HCT116 (cell line): ENCODE results near the gene INMT. TPM values are rescaled to one million over a fixed set of nuclear protein-coding genes. Genes with fewer than 3 reads are reported as not detected.

ENCODE experiments used
- ATAC-seq: fragments of 200-7000 bp; cut with Tn5 transposase; 2 replicates; pipeline ENCODE4 v1.9.1; 2020; ENCODE audit warnings: mild to moderate bottlenecking, moderate library complexity
- BruUV-seq: library from RNA; stranded (reverse); fragments of 400-500 nt; replicated peaks from 2 replicates; lab custom pipeline; 2021; lab: Mats Ljungman, UMichigan
- CTCF ChIA-PET: fragments of 300-600 bp; sonication (Branson Sonifier 250); formaldehyde crosslinking; loops from one replicate; lab custom pipeline; 2021; ENCODE audit warnings: antibody characterized with exemption; lab: Charles Lee
- POLR2A ChIA-PET: fragments of 300-600, 350-600 bp; sonication (Branson Sonifier 250); formaldehyde crosslinking; loops from one replicate; lab custom pipeline; 2021; ENCODE audit warnings: antibody characterized with exemption; lab: Charles Lee
- RAD21 ChIA-PET, 2 experiments: fragments of 300-600 bp; sonication (Branson Sonifier 250); formaldehyde crosslinking; loops; one replicate each; lab custom pipeline; 2023; ENCODE audit warnings: low total read pairs in 2 of 2; ENCODE audit not compliant: uncharacterized antibody in 2 of 2, unreplicated experiment in 2 of 2, low non-redundant PET in 1 of 2; lab: Charles Lee
- DNase-seq: peaks from one replicate; pipeline ENCODE4 v3.0.0-alpha.2; 2010; ENCODE audit warnings: low read depth, low spot score
- H2AFZ ChIP-seq: fragments of 200-600 bp; shearing (Covaris generic), sonication (generic); 2 replicates; pipeline ENCODE4 v1.6.1; 2017; ENCODE audit warnings: low read depth, mixed run types, mixed read lengths, antibody characterized with exemption, low read length; ENCODE audit not compliant: poor library complexity, severe bottlenecking
- H3K27ac ChIP-seq: 2 replicates; pipeline ENCODE4 v1.5.1; 2012; ENCODE audit warnings: low read depth, low read length
- H3K27me3 ChIP-seq: fragments of 200-600 bp; sonication (generic); 2 replicates; pipeline ENCODE4 v1.6.1; 2016; ENCODE audit warnings: mixed run types, low read length, mixed read lengths; ENCODE audit not compliant: insufficient read depth
- H3K36me3 ChIP-seq, 2 experiments: fragments of 200-500 bp in 1 of 2; fragments of 200-600 bp in 1 of 2; sonication (Bioruptor generic) in 1 of 2; sonication (generic) in 1 of 2; 2 replicates each; pipeline versions ENCODE4 v1.5.1 to v1.6.1; 2014 to 2016; ENCODE audit warnings: low read length in 2 of 2, inconsistent platforms in 1 of 2, mixed read lengths in 1 of 2, mixed run types in 1 of 2; ENCODE audit not compliant: insufficient read depth in 2 of 2, control insufficient read depth in 1 of 2
- H3K4me1 ChIP-seq, 2 experiments: fragments of 200-600 bp in 1 of 2; sonication (generic) in 1 of 2; 2 replicates each; pipeline versions ENCODE4 v1.5.1 to v1.6.1; 2012 to 2017; ENCODE audit warnings: low read length in 2 of 2, inconsistent platforms in 1 of 2, mild to moderate bottlenecking in 1 of 2, mixed read lengths in 1 of 2, mixed run types in 1 of 2, moderate library complexity in 1 of 2; ENCODE audit not compliant: insufficient read depth in 2 of 2, control insufficient read depth in 1 of 2
- H3K4me2 ChIP-seq: fragments of 200-600 bp; sonication (generic); 2 replicates; pipeline ENCODE4 v1.6.1; 2017; ENCODE audit warnings: mixed run types, low read length, mixed read lengths
- H3K4me3 ChIP-seq, 2 experiments: fragments of 200-600 bp in 1 of 2; sonication (generic) in 1 of 2; replicated peaks in 1 of 2; 2 replicates each; pipeline ENCODE4 v1.5.1; 2011 to 2016; ENCODE audit warnings: low read length in 2 of 2, control low read depth in 1 of 2, low read depth in 1 of 2, mild to moderate bottlenecking in 1 of 2, mixed read lengths in 1 of 2, mixed run types in 1 of 2
- H3K79me2 ChIP-seq: fragments of 200-600 bp; sonication (generic); 2 replicates; pipeline ENCODE4 v1.6.1; 2017; ENCODE audit warnings: mild to moderate bottlenecking, mixed run types, low read length, moderate library complexity, mixed read lengths; ENCODE audit not compliant: insufficient read depth
- H3K9ac ChIP-seq: fragments of 200-600 bp; sonication (generic); 2 replicates; pipeline ENCODE4 v1.6.1; 2016; ENCODE audit warnings: low read length, mixed read lengths
- H3K9me2 ChIP-seq: fragments of 200-600 bp; sonication (generic), shearing (Covaris generic); 2 replicates; pipeline ENCODE4 v1.6.1; 2017; ENCODE audit warnings: mixed run types, mild to moderate bottlenecking, moderate library complexity; ENCODE audit not compliant: insufficient read depth
- H3K9me3 ChIP-seq, 2 experiments: fragments of 200-500 bp in 1 of 2; fragments of 200-600 bp in 1 of 2; sonication (Bioruptor generic) in 1 of 2; sonication (generic) in 1 of 2; 2 replicates each; pipeline ENCODE4 v1.6.1; 2014 to 2017; ENCODE audit warnings: low read length in 2 of 2, mixed read lengths in 2 of 2, inconsistent platforms in 1 of 2, low read depth in 1 of 2, mild to moderate bottlenecking in 1 of 2, mixed run types in 1 of 2, moderate library complexity in 1 of 2; ENCODE audit not compliant: control insufficient read depth in 1 of 2, insufficient read depth in 1 of 2
- H4K20me1 ChIP-seq: fragments of 200-600 bp; sonication (generic), shearing (Covaris generic); 2 replicates; pipeline ENCODE4 v1.6.1; 2017; ENCODE audit warnings: mixed run types, mild to moderate bottlenecking, moderate library complexity; ENCODE audit not compliant: insufficient read depth
- CEBPB ChIP-seq: IDR thresholded peaks from 2 replicates; pipeline ENCODE4 v1.6.1; 2012; ENCODE audit warnings: low read depth
- ELF1 ChIP-seq: IDR thresholded peaks from 2 replicates; pipeline ENCODE4 v1.6.1; 2012; ENCODE audit warnings: low read depth, borderline replicate concordance
- FOSL1 ChIP-seq: IDR thresholded peaks from 2 replicates; pipeline ENCODE4 v1.6.1; 2012; ENCODE audit warnings: low read depth
- JUND ChIP-seq: IDR thresholded peaks from 2 replicates; pipeline ENCODE4 v1.6.1; 2012
- SIN3A ChIP-seq: IDR thresholded peaks from 2 replicates; pipeline ENCODE4 v1.6.1; 2012; ENCODE audit warnings: low read depth
- YY1 ChIP-seq: IDR thresholded peaks from 2 replicates; pipeline ENCODE4 v1.6.1; 2011; ENCODE audit warnings: low read length, low read depth, moderate library complexity, mild to moderate bottlenecking; ENCODE audit not compliant: insufficient replicate concordance; ENCODE audit errors: extremely low read depth
- intact Hi-C: fragments of 100-400 bp; cut with micrococcal nuclease; formaldehyde crosslinking; loops from 2 replicates; pipeline ENCODE4 v1.10.0; 2022
- total RNA-seq: library from RNA; stranded (reverse); gene quantifications from one replicate; pipeline ENCODE4 v1.2.1, GENCODE V29; 2021; ENCODE audit not compliant: unreplicated experiment
- TF ChIP-seq, protein P1 (sequence below): IDR thresholded peaks from 2 replicates; pipeline ENCODE4 v1.6.1; 2012; ENCODE audit warnings: low read depth
- TF ChIP-seq, protein P2 (sequence below), 3 experiments: fragments of 200-600 bp in 1 of 3; sonication (generic) in 1 of 3; IDR thresholded peaks in 2 of 3; conservative IDR thresholded peaks in 1 of 3; 2 replicates each; pipeline ENCODE4 v1.5.1; 2012 to 2017; ENCODE audit warnings: low read depth in 2 of 3, low read length in 2 of 3, antibody characterized with exemption in 1 of 3, borderline replicate concordance in 1 of 3, control low read depth in 1 of 3, mild to moderate bottlenecking in 1 of 3, mixed read lengths in 1 of 3, mixed run types in 1 of 3, moderate library complexity in 1 of 3; ENCODE audit not compliant: insufficient read depth in 1 of 3

INMT gene
- total RNA-seq, 1 experiment from 2014 or later, result 0.32 TPM

DNA sequence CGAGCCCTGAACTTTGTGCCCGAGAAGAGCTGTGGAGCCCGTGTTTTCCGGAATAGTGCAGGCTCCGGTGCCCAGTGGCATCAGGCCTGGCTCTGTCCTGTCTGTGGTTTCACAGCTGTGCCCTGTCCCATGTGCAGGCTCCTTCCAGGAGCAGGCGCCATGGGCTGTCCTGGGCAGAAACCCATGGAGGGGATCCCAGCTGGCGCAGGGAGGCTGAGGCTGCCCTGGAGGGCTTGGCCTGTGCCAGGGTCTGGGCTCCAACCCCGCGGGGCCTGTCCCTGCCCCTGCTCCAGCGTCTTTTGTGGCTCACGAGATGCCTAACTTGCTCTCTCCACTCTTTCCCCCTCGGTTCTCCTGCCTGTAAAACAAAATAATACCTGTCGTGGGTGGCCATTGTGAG is 46.3 kb upstream of the INMT start:
- Histone ChIP-seq H3K79me2 (no peaks in the 10 kb centered on the region), H3K36me3 (no peaks in the 10 kb centered on the region), H3K4me3 (no peak overlapping the region), H3K4me1 (no peaks in the 10 kb centered on the region), H2AFZ (no peak overlapping the region), H3K9me3 (no peaks in the 10 kb centered on the region), H3K27me3 (peaks cover 14% of the 10 kb centered on the region; the same call in 1 of the 2 replicates), H3K9ac (no peak overlapping the region), H3K9me2 (no peaks in the 10 kb centered on the region), H3K27ac (no peak overlapping the region), H3K4me2 (no peak overlapping the region), H4K20me1 (no peaks in the 10 kb centered on the region)
- no peak for DNase-seq
- CTCF ChIA-PET, result no interaction called here
- RAD21 ChIA-PET, result no interaction called here
- no TSS peak for BruUV-seq
- TF ChIP-seq JUND, result no peak
- TF ChIP-seq FOSL1, result no peak
- no peak for TF ChIP-seq ELF1
- TF ChIP-seq, protein P1, sequence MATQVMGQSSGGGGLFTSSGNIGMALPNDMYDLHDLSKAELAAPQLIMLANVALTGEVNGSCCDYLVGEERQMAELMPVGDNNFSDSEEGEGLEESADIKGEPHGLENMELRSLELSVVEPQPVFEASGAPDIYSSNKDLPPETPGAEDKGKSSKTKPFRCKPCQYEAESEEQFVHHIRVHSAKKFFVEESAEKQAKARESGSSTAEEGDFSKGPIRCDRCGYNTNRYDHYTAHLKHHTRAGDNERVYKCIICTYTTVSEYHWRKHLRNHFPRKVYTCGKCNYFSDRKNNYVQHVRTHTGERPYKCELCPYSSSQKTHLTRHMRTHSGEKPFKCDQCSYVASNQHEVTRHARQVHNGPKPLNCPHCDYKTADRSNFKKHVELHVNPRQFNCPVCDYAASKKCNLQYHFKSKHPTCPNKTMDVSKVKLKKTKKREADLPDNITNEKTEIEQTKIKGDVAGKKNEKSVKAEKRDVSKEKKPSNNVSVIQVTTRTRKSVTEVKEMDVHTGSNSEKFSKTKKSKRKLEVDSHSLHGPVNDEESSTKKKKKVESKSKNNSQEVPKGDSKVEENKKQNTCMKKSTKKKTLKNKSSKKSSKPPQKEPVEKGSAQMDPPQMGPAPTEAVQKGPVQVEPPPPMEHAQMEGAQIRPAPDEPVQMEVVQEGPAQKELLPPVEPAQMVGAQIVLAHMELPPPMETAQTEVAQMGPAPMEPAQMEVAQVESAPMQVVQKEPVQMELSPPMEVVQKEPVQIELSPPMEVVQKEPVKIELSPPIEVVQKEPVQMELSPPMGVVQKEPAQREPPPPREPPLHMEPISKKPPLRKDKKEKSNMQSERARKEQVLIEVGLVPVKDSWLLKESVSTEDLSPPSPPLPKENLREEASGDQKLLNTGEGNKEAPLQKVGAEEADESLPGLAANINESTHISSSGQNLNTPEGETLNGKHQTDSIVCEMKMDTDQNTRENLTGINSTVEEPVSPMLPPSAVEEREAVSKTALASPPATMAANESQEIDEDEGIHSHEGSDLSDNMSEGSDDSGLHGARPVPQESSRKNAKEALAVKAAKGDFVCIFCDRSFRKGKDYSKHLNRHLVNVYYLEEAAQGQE, result no peak
- no peak for TF ChIP-seq CEBPB
- TF ChIP-seq, protein P2, sequence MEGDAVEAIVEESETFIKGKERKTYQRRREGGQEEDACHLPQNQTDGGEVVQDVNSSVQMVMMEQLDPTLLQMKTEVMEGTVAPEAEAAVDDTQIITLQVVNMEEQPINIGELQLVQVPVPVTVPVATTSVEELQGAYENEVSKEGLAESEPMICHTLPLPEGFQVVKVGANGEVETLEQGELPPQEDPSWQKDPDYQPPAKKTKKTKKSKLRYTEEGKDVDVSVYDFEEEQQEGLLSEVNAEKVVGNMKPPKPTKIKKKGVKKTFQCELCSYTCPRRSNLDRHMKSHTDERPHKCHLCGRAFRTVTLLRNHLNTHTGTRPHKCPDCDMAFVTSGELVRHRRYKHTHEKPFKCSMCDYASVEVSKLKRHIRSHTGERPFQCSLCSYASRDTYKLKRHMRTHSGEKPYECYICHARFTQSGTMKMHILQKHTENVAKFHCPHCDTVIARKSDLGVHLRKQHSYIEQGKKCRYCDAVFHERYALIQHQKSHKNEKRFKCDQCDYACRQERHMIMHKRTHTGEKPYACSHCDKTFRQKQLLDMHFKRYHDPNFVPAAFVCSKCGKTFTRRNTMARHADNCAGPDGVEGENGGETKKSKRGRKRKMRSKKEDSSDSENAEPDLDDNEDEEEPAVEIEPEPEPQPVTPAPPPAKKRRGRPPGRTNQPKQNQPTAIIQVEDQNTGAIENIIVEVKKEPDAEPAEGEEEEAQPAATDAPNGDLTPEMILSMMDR (IDR thresholded peaks at IDR 0.05 in 2 of 3, conservative IDR thresholded peaks at IDR 0.05 in 1 of 3; ENCODE audit: borderline replicate concordance in 1 of 3, insufficient read depth in 1 of 3, low read depth in 2 of 3, low read length in 2 of 3), result no peak
- TF ChIP-seq SIN3A, result no peak
- no peak for TF ChIP-seq YY1
- POLR2A ChIA-PET, result no interaction called here
- intact Hi-C loops, result no loop called here
- ATAC-seq, result no peak
